CD14-positive monocyte (primary cell): Measurements from ENCODE around the gene TENM3. TPM values are rescaled to one million over a fixed set of nuclear protein-coding genes. Genes with fewer than 3 reads are reported as not detected.

Experiments
- DNase-seq, 3 donors: peaks; one replicate each; pipeline ENCODE4 v3.0.0-alpha.2; 2011 to 2022
- H2AFZ ChIP-seq: 2 replicates; pipeline ENCODE4 v1.6.0; 2012; ENCODE audit warnings: mild to moderate bottlenecking, low read depth, low read length, inconsistent platforms; ENCODE audit not compliant: insufficient read depth, poor library complexity, severe bottlenecking
- H3K27ac ChIP-seq, 2 donors: 1 replicate in 1 of 2; 2 replicates in 1 of 2; pipeline ENCODE4 v1.5.1; 2012 to 2013; ENCODE audit warnings: low read length in 2 of 2, control low read depth in 1 of 2, inconsistent platforms in 1 of 2, low read depth in 1 of 2, mild to moderate bottlenecking in 1 of 2
- H3K27me3 ChIP-seq, 2 donors: one replicate each; pipeline versions ENCODE4 v1.6.0 to v1.6.1; 2011 to 2013; ENCODE audit warnings: low read length in 2 of 2; ENCODE audit not compliant: control insufficient read depth in 2 of 2, insufficient read depth in 2 of 2
- H3K36me3 ChIP-seq, 2 donors: replicated peaks in 1 of 2; 1 replicate in 1 of 2; 2 replicates in 1 of 2; pipeline versions ENCODE4 v1.5.1 to v1.6.1; 2012 to 2013; ENCODE audit warnings: low read length in 2 of 2, control low read depth in 1 of 2, inconsistent platforms in 1 of 2, mild to moderate bottlenecking in 1 of 2; ENCODE audit not compliant: insufficient read depth in 2 of 2, control insufficient read depth in 1 of 2
- H3K4me1 ChIP-seq, 2 donors: 1 replicate in 1 of 2; 2 replicates in 1 of 2; pipeline versions ENCODE4 v1.5.1 to v1.6.1; 2012 to 2013; ENCODE audit warnings: low read length in 2 of 2, control low read depth in 1 of 2, inconsistent platforms in 1 of 2, mild to moderate bottlenecking in 1 of 2, moderate library complexity in 1 of 2; ENCODE audit not compliant: insufficient read depth in 2 of 2, control insufficient read depth in 1 of 2
- H3K4me2 ChIP-seq: replicated peaks from 2 replicates; pipeline ENCODE3; 2012; ENCODE audit warnings: low read length, moderate library complexity, mild to moderate bottlenecking; ENCODE audit not compliant: poor library complexity, severe bottlenecking; ENCODE audit errors: extremely low read depth
- H3K4me3 ChIP-seq, 3 experiments: fragments of 200-600 bp in 1 of 3; sonication (generic) in 1 of 3; replicated peaks in 1 of 3; 1 replicate in 2 of 3; 2 replicates in 1 of 3; pipeline ENCODE4 v1.5.1; 2011 to 2013; ENCODE audit warnings: low read length in 3 of 3, mild to moderate bottlenecking in 3 of 3, control low read depth in 2 of 3, low read depth in 2 of 3, inconsistent platforms in 1 of 3, moderate library complexity in 1 of 3
- H3K79me2 ChIP-seq: 2 replicates; pipeline ENCODE4 v1.6.0; 2012; ENCODE audit warnings: mild to moderate bottlenecking, control low read depth, inconsistent platforms, low read length, moderate library complexity; ENCODE audit not compliant: insufficient read depth
- H3K9ac ChIP-seq: 2 replicates; pipeline ENCODE4 v1.6.0; 2017; ENCODE audit warnings: low read length, mild to moderate bottlenecking; ENCODE audit not compliant: insufficient read depth, poor library complexity, severe bottlenecking
- H3K9me3 ChIP-seq, 2 donors: replicated peaks in 1 of 2; 1 replicate in 1 of 2; 2 replicates in 1 of 2; pipeline versions ENCODE4 v1.5.1 to v1.6.1; 2012 to 2013; ENCODE audit warnings: low read length in 2 of 2, control low read depth in 1 of 2; ENCODE audit not compliant: control insufficient read depth in 1 of 2, insufficient read depth in 1 of 2
- H4K20me1 ChIP-seq: 2 replicates; pipeline ENCODE4 v1.6.0; 2012; ENCODE audit warnings: mild to moderate bottlenecking, low read length, control low read depth, moderate library complexity; ENCODE audit not compliant: insufficient read depth
- H3K27ac Mint-ChIP-seq, 7 donors: one replicate each; pipeline ENCODE4 v1.8.0; 2020; ENCODE audit warnings: mild to moderate bottlenecking in 7 of 7, mixed read lengths in 7 of 7, moderate library complexity in 6 of 7, inconsistent platforms in 2 of 7
- H3K27me3 Mint-ChIP-seq, 3 donors: one replicate each; pipeline ENCODE4 v1.8.0; 2021 to 2022; ENCODE audit warnings: low read depth in 3 of 3, mild to moderate bottlenecking in 3 of 3, mixed read lengths in 3 of 3, moderate library complexity in 3 of 3, inconsistent platforms in 1 of 3
- H3K36me3 Mint-ChIP-seq, 2 donors: one replicate each; pipeline ENCODE4 v1.8.0; 2020; ENCODE audit warnings: mixed read lengths in 2 of 2, inconsistent platforms in 1 of 2, mild to moderate bottlenecking in 1 of 2
- H3K4me1 Mint-ChIP-seq: one replicate; pipeline ENCODE4 v1.8.0; 2020; ENCODE audit warnings: mild to moderate bottlenecking, mixed read lengths
- H3K4me3 Mint-ChIP-seq, 2 donors: one replicate each; pipeline ENCODE4 v1.8.0; 2020; ENCODE audit warnings: mild to moderate bottlenecking in 2 of 2, mixed read lengths in 2 of 2, moderate library complexity in 1 of 2
- H3K9me3 Mint-ChIP-seq, 7 donors: one replicate each; pipeline ENCODE4 v1.8.0; 2020 to 2022; ENCODE audit warnings: mixed read lengths in 7 of 7, mild to moderate bottlenecking in 6 of 7, moderate library complexity in 6 of 7, inconsistent platforms in 2 of 7
- WGBS: methylation state at CpG from one replicate; pipeline ENCODE4 v1.1.5; 2013; ENCODE audit warnings: missing lambda C conversion rate; ENCODE audit not compliant: insufficient coverage; 5-methylcytosine and 5-hydroxymethylcytosine counted together
- intact Hi-C, 2 donors: fragments of 100-400 bp; cut with micrococcal nuclease; formaldehyde crosslinking; loops; one replicate each; pipeline versions ENCODE4 v1.15.0 to v1.15.1; 2023
- polyA plus RNA-seq, 3 donors: library from polyadenylated mRNA; depleted of rRNA in 1 of 3; unstranded in 2 of 3; stranded (reverse) in 1 of 3; fragments of 300-500 nt in 2 of 3; fragments of >200 nt in 1 of 3; fragmentation: Illumina TruSeq in 2 of 3; gene quantifications; 1 replicate in 2 of 3; 2 replicates in 1 of 3; pipeline ENCODE4 v1.2.3, GENCODE V29; 2012 to 2021
- TF ChIP-seq, protein P1 (sequence below): fragments of 200-600 bp; IDR thresholded peaks from one replicate; pipeline ENCODE4 v1.8.0; 2022; ENCODE audit warnings: antibody characterized with exemption, mild to moderate bottlenecking

The TENM3 gene
- polyA plus RNA-seq, 3 donors: not detected

- no peaks in the 10 kb centered on the region for H3K79me2 ChIP-seq
- intact Hi-C loops: no loop called here
Observed at GRCh38 chr4:182221987-182222386, 21.2 kb upstream of the TENM3 start.

GRCh38 chr4:182222766-182223165, 20.4 kb upstream of the TENM3 start:
- Mint-ChIP-seq H3K4me1 (no peaks in the 10 kb centered on the region), H3K9me3 (peaks cover 0 to 4% (median 1%) of the 10 kb centered on the region in 7 donors), H3K27ac (no peak overlapping the region), H3K27me3 (peaks cover 0 to 2% (median 0%) of the 10 kb centered on the region in 3 donors), H3K4me3 (no peak overlapping the region), H3K36me3 (no peaks in the 10 kb centered on the region)
- H3K4me1 ChIP-seq: no peaks in the 10 kb centered on the region
- H4K20me1 ChIP-seq: no peaks in the 10 kb centered on the region
- no peak for DNase-seq
- H3K79me2 ChIP-seq: no peaks in the 10 kb centered on the region
- intact Hi-C loops: no loop called here
- no peaks in the 10 kb centered on the region for H3K9me3 ChIP-seq
- H3K36me3 ChIP-seq: no peaks in the 10 kb centered on the region
- H3K27me3 ChIP-seq: no peaks in the 10 kb centered on the region
- no peak overlapping the region for H2AFZ ChIP-seq
- TF ChIP-seq, protein P1, sequence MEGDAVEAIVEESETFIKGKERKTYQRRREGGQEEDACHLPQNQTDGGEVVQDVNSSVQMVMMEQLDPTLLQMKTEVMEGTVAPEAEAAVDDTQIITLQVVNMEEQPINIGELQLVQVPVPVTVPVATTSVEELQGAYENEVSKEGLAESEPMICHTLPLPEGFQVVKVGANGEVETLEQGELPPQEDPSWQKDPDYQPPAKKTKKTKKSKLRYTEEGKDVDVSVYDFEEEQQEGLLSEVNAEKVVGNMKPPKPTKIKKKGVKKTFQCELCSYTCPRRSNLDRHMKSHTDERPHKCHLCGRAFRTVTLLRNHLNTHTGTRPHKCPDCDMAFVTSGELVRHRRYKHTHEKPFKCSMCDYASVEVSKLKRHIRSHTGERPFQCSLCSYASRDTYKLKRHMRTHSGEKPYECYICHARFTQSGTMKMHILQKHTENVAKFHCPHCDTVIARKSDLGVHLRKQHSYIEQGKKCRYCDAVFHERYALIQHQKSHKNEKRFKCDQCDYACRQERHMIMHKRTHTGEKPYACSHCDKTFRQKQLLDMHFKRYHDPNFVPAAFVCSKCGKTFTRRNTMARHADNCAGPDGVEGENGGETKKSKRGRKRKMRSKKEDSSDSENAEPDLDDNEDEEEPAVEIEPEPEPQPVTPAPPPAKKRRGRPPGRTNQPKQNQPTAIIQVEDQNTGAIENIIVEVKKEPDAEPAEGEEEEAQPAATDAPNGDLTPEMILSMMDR: no peak
- H3K4me3 ChIP-seq: no peak overlapping the region
- no peak overlapping the region for H3K27ac ChIP-seq
- 83% methylated on average over 2 of the region's 2 CpGs for WGBS
- H3K9ac ChIP-seq: no peak overlapping the region
- H3K4me2 ChIP-seq: no peak overlapping the region

More at GRCh38 chr4:182221987-182222386, 21.2 kb upstream of the TENM3 start:
- Histone ChIP-seq H3K9me3 (no peaks in the 10 kb centered on the region), H3K4me3 (no peak overlapping the region), H3K4me1 (no peaks in the 10 kb centered on the region), H2AFZ (no peak overlapping the region), H4K20me1 (no peaks in the 10 kb centered on the region), H3K27me3 (no peaks in the 10 kb centered on the region), H3K36me3 (no peaks in the 10 kb centered on the region), H3K27ac (no peak overlapping the region), H3K9ac (no peak overlapping the region), H3K4me2 (no peak overlapping the region)
- WGBS: 80% methylated on average over 1 of the region's 5 CpGs
- Mint-ChIP-seq H3K27me3 (peaks cover 0 to 1% (median 0%) of the 10 kb centered on the region in 3 donors), H3K27ac (no peak overlapping the region), H3K36me3 (no peaks in the 10 kb centered on the region), H3K9me3 (peaks cover 0 to 4% (median 1%) of the 10 kb centered on the region in 7 donors), H3K4me1 (no peaks in the 10 kb centered on the region), H3K4me3 (no peak overlapping the region)
- DNase-seq: no peak
- TF ChIP-seq, protein P1: no peak
